Erythroblast (primary cell): ENCODE measurements around the gene LHX4.

Experiments
- GATA1 ChIP-seq: IDR thresholded peaks from 2 replicates; pipeline ENCODE4 v1.6.1; 2011; ENCODE audit warnings: low read depth, mild to moderate bottlenecking, control low read depth, low read length, moderate library complexity
- POLR2A ChIP-seq: IDR thresholded peaks from 2 replicates; pipeline ENCODE4 v1.6.1; 2011; ENCODE audit warnings: mild to moderate bottlenecking, low read length

DNA sequence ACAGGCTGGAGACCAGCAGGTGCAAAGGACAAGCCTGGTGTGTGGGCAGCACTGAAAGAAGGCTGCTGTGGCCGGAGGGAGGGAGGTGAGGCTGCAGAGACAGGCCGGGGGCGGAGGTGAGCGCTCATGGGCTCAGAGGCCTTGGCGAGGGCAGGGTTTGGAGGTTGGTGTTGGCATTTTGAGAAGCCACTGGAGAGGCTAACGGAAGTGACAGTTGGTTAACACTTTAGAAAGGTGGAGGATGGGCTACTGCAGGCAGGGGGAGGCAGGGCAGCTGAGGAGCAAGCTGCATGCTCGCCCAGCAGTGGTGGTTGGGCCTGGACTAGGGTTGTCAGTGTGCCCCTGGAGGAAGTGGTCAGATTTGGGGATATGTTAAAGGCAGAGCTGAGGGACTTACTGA lies 37.9 kb upstream of the LHX4 start:
- TF ChIP-seq POLR2A, result no peak
- no peak for TF ChIP-seq GATA1
